HG02870 (cell line): ENCODE results near the gene IGF2BP2.
"Not testable (repeated sequence)": the region's sequence is repeated elsewhere in the genome, so short reads cannot be mapped to it uniquely, and the experiment has no call there.

ENCODE experiments used
- ATAC-seq: cut with Tn5 transposase; IDR thresholded peaks from one replicate; pipeline ENCODE4 v1.9.1; 2021; ENCODE audit warnings: mild to moderate bottlenecking, moderate library complexity; ENCODE audit not compliant: unreplicated experiment

IGF2BP2 gene

DNA sequence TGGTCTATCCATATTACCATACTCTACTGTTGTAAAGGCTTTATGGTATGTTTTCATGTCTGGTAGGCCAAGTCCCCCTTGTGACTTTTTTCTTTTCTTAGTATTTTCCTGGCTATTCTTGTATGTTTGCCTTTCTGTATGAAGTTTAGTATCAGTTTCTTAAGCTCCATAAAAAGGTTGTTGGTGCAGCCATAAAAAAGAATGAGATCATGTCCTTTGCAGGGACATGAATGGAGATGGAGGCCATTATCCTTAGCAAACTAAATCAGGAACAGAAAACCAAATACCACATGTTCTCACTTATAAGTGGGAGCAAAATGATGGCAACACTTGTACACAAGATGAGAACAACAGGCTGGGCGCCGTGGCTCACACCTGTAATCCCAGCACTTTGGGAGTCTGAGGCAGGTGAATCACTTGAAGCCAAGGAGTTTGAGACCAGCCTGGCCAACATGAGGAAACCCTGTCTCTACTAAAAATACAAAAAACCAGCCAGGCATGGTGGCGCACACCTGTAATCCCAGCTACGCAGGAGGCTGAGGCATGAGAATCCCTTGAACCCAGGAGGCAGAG is 13.7 kb upstream of the IGF2BP2 start:
- not testable (repeated sequence) for ATAC-seq

GRCh38 chr3:185837414-185837813 is 12.6 kb upstream of the IGF2BP2 start:
- no peak for ATAC-seq

DNA sequence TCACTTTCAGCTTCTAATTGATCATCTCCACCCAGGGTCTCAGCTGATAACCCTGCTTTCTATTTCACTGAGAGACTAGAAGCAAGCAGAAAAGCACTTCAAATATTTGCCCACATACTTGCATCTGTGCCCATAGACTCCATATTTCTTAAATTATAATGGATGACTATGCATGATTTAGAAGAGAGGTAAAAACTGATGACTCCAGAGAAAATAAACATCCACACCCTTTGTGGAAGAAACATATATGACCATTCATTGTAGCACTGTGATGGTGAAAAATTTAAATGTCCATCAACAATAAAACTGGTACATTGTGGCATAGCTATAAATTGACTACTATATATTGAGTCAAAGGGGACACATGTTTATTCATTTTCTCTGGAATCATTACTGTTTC is 7.1 kb upstream of the IGF2BP2 start:
- no peak for ATAC-seq

- ATAC-seq = no peak
Measured at GRCh38 chr3:185831195-185831594, 6.4 kb upstream of the IGF2BP2 start.

GRCh38 chr3:185830018-185830797 is 5.4 kb upstream of the IGF2BP2 start:
- no peak for ATAC-seq

DNA sequence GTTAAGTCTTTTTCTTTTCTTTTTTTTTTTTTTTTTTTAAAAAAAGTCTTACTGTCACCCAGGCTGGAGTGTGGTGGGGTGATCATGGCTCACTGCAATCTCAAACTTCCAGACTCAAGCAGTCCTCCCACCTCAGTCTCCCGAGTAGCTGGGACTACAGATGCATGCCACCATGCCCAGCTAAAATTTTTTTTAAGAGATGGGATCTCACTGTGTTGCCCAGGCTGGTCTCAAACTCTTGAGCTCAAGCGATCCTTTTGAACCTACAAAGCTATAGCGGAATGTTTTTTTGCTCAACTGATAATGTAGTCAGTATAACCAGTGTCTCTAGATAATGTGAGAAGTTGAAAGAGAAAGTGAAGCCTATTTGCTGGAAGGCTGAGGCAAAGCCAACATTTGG is 3.9 kb upstream of the IGF2BP2 start:
- ATAC-seq = no peak

- no peak for ATAC-seq
Measured at GRCh38 chr3:185827595-185828344, 2.9 kb upstream of the IGF2BP2 start.

GRCh38 chr3:185825639-185826481 is 1.0 kb upstream of the IGF2BP2 start:
- peak; percentile 31 for ATAC-seq

GRCh38 chr3:185824051-185825005 is 514 bp downstream of the IGF2BP2 start:
- ATAC-seq = no peak

- ATAC-seq = no peak
Measured at GRCh38 chr3:185823078-185824044, 1.5 kb downstream of the IGF2BP2 start.

DNA sequence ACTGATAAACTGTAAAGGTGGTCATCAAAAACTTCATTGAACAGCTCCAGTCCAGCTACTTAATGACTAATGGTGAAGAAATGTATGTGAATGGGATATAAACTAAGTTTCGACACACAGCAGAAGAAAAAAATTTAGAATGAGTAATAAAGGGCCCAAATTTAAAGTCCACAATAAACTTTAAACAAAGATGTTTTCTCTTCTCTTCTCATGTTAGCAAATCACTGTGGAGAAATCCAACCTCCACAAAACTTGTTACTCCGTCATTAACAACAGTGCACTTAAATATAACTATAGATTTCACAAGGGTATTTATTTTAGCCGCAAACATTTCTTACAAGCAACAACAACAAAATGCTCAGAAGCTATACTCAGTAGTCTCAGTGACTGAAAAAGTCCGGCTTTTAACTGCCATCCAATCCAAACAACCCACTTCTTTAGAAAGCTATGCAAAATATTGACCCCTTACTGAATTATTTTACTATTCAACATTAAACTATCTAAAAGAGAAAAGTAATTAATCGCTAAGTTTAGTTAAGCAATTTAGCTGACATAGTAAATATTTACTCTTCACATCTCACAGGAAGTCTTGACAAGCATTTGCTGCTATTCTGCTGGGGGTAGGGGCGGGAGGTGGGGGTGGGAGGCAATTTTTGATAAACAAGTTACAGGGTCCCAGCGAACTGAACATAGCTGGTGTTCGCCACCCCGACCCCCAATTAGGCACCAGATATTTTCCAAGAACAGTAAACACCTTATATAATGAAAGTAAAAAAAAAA is 2.4 kb downstream of the IGF2BP2 start:
- no peak for ATAC-seq

DNA sequence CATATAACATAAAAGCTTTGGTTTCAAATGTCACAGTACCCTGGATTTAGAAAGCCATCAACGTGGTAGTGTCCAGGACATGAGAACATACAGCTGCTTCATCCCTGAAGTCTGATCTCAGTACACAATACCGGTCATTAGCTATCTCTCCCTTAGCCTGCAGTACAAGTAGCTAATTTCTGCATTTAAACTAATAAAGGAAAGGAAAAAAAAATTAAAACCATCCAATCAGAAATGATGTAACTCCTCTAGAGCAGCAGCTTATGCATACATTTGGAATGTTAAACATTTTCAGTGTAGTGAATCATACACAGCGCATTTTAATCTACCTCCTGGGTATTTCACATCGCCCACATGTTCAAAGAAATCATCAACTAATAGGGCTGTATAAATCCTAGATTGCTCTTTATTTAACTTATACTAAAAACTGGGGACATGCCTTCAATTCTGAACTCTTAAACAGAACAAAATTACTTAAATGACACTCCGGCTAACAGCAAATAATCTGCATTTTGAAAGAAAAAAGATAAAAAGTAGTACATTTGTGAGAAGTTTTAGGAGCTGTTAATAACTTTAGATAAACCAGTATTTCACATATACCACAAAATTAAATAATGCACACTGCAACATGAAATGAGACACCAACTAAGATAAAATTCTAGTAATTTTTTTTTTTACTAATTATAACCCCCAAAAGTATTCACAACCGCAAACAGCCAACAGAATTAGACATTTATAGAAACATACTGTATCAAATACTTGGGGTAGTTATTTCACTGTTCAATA is 3.7 kb downstream of the IGF2BP2 start:
- no peak for ATAC-seq

- ATAC-seq = no peak
Measured at GRCh38 chr3:185818267-185818875, 6.5 kb downstream of the IGF2BP2 start.

- ATAC-seq = no peak
Measured at GRCh38 chr3:185815391-185816282, 9.2 kb downstream of the IGF2BP2 start.

- no peak for ATAC-seq
Measured at GRCh38 chr3:185813691-185814215, 11.1 kb downstream of the IGF2BP2 start.

- ATAC-seq = no peak
Measured at GRCh38 chr3:185813205-185813604, 11.6 kb downstream of the IGF2BP2 start.
